NCI-H2171 treated with DMSO at 0.1 percent for 48 hours (cell line): ENCODE results near the gene DPAGT1.

Source experiments
- DNase-seq: peaks from one replicate; lab custom pipeline; 2025; lab: John Stamatoyannopoulos, UW

The DPAGT1 gene

GRCh38 chr11:119057000-119057769 lies 44.5 kb downstream of the DPAGT1 start, which contains the start of gene HYOU1:
TSS of gene HYOU1 (minus strand) at chr11:119057205. CDS start at chr11:119056160, 1,045 bp downstream.
- DNase-seq, result peak; percentile 86

- no peak for DNase-seq
Measured at GRCh38 chr11:119056421-119056999, 45.1 kb downstream of the DPAGT1 start.

- no peak for DNase-seq
Measured at GRCh38 chr11:119055901-119056300, 45.8 kb downstream of the DPAGT1 start.

- DNase-seq, result no peak
Measured at GRCh38 chr11:119054418-119054817, 47.2 kb downstream of the DPAGT1 start.

DNA sequence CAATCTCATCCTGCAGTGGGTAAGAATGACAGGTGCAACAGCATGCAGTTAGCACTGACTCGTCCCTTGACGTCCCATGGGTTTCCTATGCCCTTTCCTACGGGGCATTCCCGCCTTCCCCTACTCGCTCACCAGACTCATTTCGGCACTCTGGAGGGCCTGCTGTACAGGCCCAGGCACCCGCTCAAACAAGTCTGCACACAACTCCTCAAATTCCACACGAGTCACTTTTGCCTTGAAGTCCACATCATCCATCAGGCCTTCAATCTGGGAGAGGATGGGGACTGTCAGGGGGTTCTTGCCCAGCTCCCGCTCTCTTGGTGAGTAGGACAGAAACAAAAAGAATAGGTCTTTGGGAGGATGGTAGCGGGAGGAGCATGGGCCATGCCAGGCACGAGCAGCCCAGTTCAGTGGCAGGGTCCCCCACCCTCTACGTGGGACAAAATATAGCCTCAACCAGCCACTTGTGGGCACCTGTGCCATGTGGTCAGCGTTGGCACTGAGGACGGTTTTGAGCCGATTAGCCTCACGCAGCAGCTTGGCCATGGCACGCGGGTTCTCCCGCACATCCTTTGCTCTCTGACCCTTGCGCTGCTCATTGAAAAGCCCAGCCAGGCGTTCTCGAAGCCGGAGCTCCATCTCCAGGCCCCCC lies 49.4 kb downstream of the DPAGT1 start:
- no peak for DNase-seq

DNA sequence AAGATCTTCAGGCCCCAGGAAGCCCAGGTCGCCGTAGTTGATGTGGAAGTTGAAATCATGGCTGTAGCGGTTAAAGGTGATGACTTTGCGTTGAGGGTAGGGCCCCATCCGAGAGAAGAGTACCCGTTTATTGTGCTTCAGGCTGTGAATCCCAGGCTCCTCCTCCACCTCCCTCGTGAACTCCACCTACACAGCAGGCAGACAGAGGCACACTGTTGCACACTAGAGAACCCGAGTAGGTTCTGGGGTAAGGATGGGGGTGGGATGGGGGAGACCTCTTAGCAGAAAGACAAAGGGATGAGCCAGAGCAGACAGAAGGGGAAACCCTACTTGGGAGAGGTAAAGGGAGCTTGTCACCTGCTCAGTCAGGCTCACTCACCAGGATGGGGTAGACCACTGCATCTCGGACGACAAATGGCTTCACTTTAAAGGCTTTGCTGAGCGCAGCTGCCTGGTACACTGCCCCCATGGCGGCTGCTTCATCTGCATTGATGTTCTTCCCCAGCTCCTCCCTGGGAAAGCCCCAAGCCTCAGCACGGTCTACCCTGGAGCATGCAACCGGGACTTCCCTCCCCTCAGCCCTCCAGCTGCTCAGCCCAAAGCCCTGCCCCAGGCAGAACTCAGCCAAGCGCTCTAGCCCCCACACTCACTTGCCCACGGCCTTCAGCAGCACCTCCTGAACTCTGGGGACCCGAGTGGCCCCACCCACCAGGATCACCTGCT lies 50.1 kb downstream of the DPAGT1 start:
- no peak for DNase-seq

- DNase-seq, result no peak
Measured at GRCh38 chr11:119049081-119049480, 52.6 kb downstream of the DPAGT1 start.

- no peak for DNase-seq
Measured at GRCh38 chr11:119048644-119049043, 53.0 kb downstream of the DPAGT1 start.

DNA sequence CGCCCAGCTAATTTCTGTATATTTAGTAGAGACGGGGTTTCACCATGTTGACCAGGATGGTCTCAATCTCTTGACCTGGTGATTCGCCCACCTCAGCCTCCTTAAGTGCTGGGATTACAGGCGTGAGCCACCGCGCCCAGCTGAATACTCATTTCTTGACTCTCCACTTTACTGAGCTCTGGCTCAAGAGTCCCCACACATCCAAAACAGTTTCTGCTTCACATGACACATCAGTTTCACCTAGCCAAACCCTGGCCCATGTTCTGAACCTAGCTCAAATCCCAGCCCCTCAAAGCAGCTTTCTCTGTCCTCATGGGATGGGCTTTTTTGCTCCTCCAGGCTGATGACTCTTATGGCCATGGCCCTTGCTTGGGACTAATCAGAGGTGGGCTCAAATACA lies 54.4 kb downstream of the DPAGT1 start:
- no peak for DNase-seq
